HG02884 (cell line): ENCODE results near the gene C9orf57.
"Not testable (repeated sequence)": the region's sequence is repeated elsewhere in the genome, so short reads cannot be mapped to it uniquely, and the experiment has no call there.

Source experiments
- ATAC-seq: cut with Tn5 transposase; IDR thresholded peaks from one replicate; pipeline ENCODE4 v1.9.1; 2021; ENCODE audit warnings: mild to moderate bottlenecking, moderate library complexity; ENCODE audit not compliant: unreplicated experiment

The C9orf57 gene

DNA sequence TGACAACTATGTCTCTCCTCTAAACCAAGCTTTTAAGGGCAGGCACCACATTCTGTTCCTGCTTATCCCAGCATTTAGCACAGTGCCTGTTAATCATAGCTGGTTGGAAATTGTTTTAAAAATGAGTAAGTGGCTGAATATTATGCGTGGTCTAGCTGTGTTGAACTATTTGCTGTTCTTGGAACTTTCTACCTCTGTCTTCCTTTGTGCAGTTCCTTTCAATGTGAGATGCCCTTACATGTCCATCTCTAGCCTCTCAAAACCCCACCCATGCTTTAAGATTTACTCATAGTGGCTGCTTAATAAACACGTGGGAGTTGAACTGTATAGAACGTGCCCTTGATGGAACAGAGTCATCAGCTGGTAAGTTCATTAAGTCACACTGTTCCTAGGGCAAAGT, 34.5 kb downstream of the C9orf57 start:
- ATAC-seq, result no peak

DNA sequence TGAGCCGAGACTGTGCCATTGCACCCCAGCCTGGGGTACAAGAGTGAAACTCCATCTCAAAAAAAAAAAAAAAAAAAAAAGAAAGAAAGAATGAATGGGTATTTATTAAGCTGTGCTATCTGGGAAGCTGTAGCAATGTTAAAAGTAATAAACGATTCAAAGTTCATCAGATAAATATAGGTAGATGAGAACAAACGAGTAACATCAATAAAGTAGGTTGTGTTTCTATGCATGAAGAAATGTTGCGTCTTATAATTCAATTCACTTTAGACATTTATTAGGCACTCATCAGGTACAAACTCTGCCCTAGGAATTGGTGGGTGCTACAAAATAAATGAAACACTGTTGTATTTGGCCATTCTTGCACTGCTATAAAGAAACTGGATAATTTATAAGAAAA, 36.8 kb downstream of the C9orf57 start:
- no peak for ATAC-seq

DNA sequence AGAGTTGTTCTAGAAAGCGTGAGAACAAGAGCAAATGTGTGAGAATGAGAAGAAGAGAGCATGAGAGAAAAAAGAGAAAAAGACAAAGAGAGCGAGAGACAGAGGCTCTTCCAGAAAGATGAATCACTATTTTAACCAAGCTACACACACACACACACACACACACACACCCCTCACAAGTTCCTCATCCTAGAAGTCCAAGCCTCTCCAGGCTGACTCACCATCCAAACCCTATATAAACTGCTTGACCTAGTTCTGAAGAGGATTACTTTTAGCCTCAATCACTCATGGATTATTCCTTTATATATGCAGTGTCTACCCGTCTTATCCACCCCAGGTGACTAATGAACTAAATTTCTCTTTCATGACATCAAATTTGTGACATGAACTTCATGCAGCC, 37.6 kb downstream of the C9orf57 start:
- no peak for ATAC-seq

DNA sequence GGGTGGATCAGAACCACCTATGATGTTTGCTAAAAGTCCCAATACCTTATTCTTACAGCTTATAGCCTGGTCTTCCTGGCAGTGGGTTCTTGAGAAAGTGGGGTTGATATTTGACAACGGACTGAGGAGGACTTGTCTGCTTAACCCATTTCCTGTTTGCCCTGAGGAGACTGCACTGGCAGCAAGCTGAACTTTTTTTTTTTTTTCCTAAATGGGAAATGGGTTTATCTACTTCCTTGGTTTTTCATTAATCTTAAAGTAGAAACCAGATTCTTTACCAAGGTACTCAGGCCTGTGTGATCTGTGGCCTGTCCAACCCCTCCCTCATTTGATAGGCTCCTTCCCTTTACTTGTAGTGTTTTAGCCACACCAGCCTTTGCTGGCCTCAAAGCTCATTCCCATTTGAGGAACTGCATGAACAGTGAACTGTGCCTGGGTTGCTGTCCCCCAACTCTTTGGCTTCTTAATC, 47.1 kb downstream of the C9orf57 start:
- no peak for ATAC-seq

DNA sequence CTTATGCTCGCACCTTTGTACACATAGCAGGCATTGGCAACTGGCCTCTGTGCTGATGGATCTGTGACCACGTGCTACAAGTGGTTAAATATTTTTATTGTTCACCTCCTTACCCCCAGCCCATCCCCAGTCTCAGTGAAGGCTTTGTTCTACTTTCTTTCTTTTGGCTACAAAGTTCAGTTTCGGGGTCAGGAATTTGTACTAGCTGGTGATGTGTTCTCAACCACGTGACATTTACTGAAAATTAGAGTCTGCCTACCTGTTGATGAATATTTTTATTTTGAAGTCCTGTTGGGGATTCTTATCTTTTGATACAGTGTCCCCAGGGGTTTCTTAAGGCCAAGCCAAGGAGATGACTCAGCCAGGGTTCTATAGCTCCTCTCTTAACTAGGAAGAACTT, 47.8 kb downstream of the C9orf57 start:
- ATAC-seq, result no peak

DNA sequence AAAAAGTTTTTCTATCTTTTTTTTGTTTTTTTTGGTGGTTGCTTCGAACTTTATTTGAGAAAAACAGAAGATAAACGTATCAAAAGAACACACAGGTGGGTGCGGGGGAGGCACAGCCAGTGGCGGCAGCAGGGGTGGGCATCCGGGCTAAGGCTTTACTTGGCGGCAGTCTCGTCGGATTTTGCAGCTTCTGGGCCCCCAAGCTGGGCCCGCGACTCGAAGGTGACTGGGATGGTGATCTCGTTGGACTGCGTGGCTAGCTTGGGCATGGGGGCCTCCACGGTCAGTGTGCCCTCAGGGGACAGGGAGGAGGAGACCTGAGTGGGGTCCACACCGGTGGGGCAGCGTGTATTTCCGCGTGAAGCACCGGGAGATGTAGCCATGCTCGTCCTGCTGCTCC, 52.7 kb downstream of the C9orf57 start:
- ATAC-seq, result not testable (repeated sequence)

DNA sequence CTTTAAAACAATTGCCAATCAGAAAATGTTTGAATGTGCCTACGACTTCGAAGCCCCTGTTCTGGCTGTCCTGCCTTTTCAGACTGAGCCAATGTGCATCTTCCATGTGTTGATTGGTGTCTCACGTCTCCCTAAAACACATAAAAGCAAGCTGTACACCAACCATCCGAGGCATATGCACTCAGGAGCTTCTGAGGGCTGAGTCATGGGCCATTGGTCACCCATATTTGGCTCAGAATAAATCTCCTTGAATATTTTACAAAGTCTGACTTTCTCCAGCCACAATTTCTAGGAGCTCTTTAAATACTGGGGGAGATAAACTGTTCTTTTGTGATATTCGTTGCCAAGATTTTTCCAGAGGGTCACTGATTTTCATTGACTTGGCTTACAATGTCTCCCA, 53.9 kb downstream of the C9orf57 start:
- ATAC-seq, result no peak

DNA sequence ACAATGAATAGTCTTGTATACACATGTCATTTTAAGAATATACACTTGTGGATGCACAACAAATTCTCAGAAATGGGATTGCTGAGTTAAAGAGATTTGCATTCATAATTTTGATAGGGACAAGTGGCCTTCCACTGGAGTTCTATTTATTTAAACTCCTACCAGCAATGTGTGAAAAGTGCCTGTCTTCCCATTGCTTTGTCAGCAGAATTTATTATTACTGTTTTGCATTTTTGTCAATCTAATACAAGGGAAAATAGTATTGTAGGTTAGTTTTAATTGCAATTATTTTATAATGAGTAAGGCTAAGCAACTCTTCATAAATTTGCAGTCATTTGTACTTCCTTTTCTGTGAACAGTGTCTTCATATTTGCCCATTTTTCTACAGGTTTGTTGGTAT, 55.0 kb downstream of the C9orf57 start:
- no peak for ATAC-seq
